GM12864 (cell line): Measurements from ENCODE around the gene RIC8A.
"Not testable (repeated sequence)": the region's sequence is repeated elsewhere in the genome, so short reads cannot be mapped to it uniquely, and the experiment has no call there.

Experiments used
- DNase-seq: peaks from one replicate; pipeline ENCODE4 v3.0.0-alpha.2; 2011; ENCODE audit warnings: low read depth
- H3K4me3 ChIP-seq: 2 replicates; pipeline ENCODE4 v1.5.1; 2011; ENCODE audit warnings: mild to moderate bottlenecking, low read depth, low read length, control low read depth
- CTCF ChIP-seq: IDR thresholded peaks from 2 replicates; pipeline ENCODE4 v1.5.1; 2011; ENCODE audit warnings: low read depth, mild to moderate bottlenecking, moderate library complexity, low read length, control low read depth, inconsistent platforms; ENCODE audit errors: missing control alignments

RIC8A gene

GRCh38 chr11:214083-214482 lies 6.6 kb downstream of the RIC8A start:
- TF ChIP-seq CTCF, result no peak
- no peak for DNase-seq
- no peak overlapping the region for H3K4me3 ChIP-seq

- no peak overlapping the region for H3K4me3 ChIP-seq
- no peak for DNase-seq
- no peak for TF ChIP-seq CTCF
Observed at GRCh38 chr11:215581-216037, 8.1 kb downstream of the RIC8A start.

GRCh38 chr11:216081-216974 lies 8.8 kb downstream of the RIC8A start:
- no peak for TF ChIP-seq CTCF
- no peak overlapping the region for H3K4me3 ChIP-seq
- DNase-seq, result no peak

GRCh38 chr11:217704-218103 lies 10.2 kb downstream of the RIC8A start:
- TF ChIP-seq CTCF, result no peak

GRCh38 chr11:218815-219593 lies 11.5 kb downstream of the RIC8A start:
- no peak for DNase-seq

More at GRCh38 chr11:217704-218103, 10.2 kb downstream of the RIC8A start:
- DNase-seq, result no peak
- H3K4me3 ChIP-seq, result no peak overlapping the region

GRCh38 chr11:220641-221215 lies 13.2 kb downstream of the RIC8A start:
- DNase-seq, H3K4me3 ChIP-seq: not testable (repeated sequence)

More at GRCh38 chr11:218815-219593, 11.5 kb downstream of the RIC8A start:
- H3K4me3 ChIP-seq, result no peak overlapping the region
- no peak for TF ChIP-seq CTCF

- no peak overlapping the region for H3K4me3 ChIP-seq
- TF ChIP-seq CTCF, result no peak
- DNase-seq, result no peak
Observed at GRCh38 chr11:221539-221938, 14.0 kb downstream of the RIC8A start.
